ENCODE measurements around the gene SYT11.

- TF ChIP-seq, protein P1, sequence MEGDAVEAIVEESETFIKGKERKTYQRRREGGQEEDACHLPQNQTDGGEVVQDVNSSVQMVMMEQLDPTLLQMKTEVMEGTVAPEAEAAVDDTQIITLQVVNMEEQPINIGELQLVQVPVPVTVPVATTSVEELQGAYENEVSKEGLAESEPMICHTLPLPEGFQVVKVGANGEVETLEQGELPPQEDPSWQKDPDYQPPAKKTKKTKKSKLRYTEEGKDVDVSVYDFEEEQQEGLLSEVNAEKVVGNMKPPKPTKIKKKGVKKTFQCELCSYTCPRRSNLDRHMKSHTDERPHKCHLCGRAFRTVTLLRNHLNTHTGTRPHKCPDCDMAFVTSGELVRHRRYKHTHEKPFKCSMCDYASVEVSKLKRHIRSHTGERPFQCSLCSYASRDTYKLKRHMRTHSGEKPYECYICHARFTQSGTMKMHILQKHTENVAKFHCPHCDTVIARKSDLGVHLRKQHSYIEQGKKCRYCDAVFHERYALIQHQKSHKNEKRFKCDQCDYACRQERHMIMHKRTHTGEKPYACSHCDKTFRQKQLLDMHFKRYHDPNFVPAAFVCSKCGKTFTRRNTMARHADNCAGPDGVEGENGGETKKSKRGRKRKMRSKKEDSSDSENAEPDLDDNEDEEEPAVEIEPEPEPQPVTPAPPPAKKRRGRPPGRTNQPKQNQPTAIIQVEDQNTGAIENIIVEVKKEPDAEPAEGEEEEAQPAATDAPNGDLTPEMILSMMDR (IDR thresholded peaks at IDR 0.05 in 4 of 5, conservative IDR thresholded peaks at IDR 0.05 in 1 of 5), result no peak
- no peak for TF ChIP-seq POLR2A (IDR thresholded peaks at IDR 0.05)
These were observed 40.8 kb downstream of the SYT11 start for GRCh38 chr1:155900161-155900560.
